PC-3 (cell line): Measurements from ENCODE around the gene LRCH4.

ENCODE experiments used
- EZH2phosphoT487 ChIP-seq: fragments of 300-600 bp; sonication (generic); IDR thresholded peaks from 2 replicates; pipeline ENCODE4 v1.6.1; 2018; ENCODE audit warnings: mild to moderate bottlenecking, antibody characterized with exemption, low read length, borderline replicate concordance
- TF ChIP-seq, protein P1 (sequence below): fragments of 300-600 bp; sonication (generic); conservative IDR thresholded peaks from 2 replicates; pipeline ENCODE4 v1.5.1; 2017; ENCODE audit warnings: antibody characterized with exemption, low read depth, mild to moderate bottlenecking, low read length

DNA sequence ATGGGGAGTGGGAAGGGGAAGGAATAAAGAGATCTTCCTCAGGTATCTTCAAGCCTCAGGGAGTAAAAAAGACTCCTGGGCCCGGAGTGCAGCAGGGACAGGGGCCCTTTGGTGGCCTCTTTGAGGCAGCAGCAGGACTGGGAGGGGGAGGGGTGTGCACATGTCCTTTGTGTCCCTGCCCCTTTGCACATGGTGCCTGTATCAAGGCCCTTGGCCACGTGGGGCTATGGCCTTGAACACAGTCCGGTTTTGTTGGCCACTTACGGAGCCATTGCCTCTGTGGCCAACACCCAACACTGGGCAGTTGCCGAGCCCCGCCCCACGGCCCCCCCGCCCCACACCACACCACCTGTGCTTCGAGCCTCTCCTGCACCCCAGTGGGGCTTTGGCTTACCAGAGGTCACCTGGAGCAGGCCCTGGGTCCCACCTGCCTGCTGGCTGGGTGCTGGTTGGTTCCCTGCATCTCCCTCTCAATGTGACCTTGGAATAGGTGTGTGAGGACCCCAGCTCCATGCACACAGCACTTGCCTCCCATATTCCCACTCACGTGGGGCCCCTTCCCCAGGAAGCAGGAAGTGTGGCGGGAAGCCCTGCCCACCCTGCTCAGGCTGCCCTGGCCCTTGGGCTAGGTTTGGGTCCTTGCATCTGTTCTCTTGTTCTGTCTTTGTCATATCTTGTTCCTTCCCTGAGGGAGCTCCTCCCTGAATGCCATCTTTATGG is 17.6 kb downstream of the LRCH4 start:
- TF ChIP-seq, protein P1, sequence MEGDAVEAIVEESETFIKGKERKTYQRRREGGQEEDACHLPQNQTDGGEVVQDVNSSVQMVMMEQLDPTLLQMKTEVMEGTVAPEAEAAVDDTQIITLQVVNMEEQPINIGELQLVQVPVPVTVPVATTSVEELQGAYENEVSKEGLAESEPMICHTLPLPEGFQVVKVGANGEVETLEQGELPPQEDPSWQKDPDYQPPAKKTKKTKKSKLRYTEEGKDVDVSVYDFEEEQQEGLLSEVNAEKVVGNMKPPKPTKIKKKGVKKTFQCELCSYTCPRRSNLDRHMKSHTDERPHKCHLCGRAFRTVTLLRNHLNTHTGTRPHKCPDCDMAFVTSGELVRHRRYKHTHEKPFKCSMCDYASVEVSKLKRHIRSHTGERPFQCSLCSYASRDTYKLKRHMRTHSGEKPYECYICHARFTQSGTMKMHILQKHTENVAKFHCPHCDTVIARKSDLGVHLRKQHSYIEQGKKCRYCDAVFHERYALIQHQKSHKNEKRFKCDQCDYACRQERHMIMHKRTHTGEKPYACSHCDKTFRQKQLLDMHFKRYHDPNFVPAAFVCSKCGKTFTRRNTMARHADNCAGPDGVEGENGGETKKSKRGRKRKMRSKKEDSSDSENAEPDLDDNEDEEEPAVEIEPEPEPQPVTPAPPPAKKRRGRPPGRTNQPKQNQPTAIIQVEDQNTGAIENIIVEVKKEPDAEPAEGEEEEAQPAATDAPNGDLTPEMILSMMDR: no peak
- no peak for TF ChIP-seq EZH2phosphoT487
